AG04450 (cell line): ENCODE measurements around the gene PANX2. TPM values are rescaled to one million over a fixed set of nuclear protein-coding genes. Genes with fewer than 3 reads are reported as not detected.

ENCODE experiments used
- CTCF ChIA-PET: fragments of 300-600, 350-600 bp; formaldehyde crosslinking; extraction: SDS; loops from one replicate; lab custom pipeline; 2022; ENCODE audit warnings: antibody characterized with exemption, inconsistent platforms; lab: Charles Lee
- POLR2A ChIA-PET: fragments of 350-600 bp; formaldehyde crosslinking; extraction: SDS; loops from one replicate; lab custom pipeline; 2021; ENCODE audit warnings: antibody characterized with exemption, inconsistent platforms; lab: Yijun Ruan, JAX
- DNase-seq: peaks from one replicate; pipeline ENCODE4 v3.0.0-alpha.2; 2011; ENCODE audit warnings: low read depth, low spot score
- H3K27ac ChIP-seq: one replicate; pipeline ENCODE4 v1.5.1; 2012; ENCODE audit warnings: low read depth, low read length, control low read depth
- H3K27me3 ChIP-seq: one replicate; pipeline ENCODE4 v1.6.0; 2012; ENCODE audit warnings: low read length; ENCODE audit not compliant: control insufficient read depth, insufficient read depth
- H3K4me3 ChIP-seq: 2 replicates; pipeline ENCODE4 v1.5.1; 2011; ENCODE audit warnings: mild to moderate bottlenecking, low read depth, low read length, control low read depth
- H3K9me3 ChIP-seq: 2 replicates; pipeline ENCODE4 v1.5.1; 2012; ENCODE audit warnings: low read length; ENCODE audit not compliant: control insufficient read depth, insufficient read depth
- polyA plus RNA-seq: library from polyadenylated mRNA; depleted of rRNA; stranded (reverse); fragments of >200 nt; gene quantifications from 2 replicates; pipeline ENCODE4 v1.2.3, GENCODE V29; 2011
- TF ChIP-seq, protein P1 (sequence below): IDR thresholded peaks from 2 replicates; pipeline ENCODE4 v1.5.1; 2011; ENCODE audit warnings: low read depth, low read length, control low read depth, inconsistent platforms

PANX2 gene
- polyA plus RNA-seq, 1 experiment, result 0.93 TPM

GRCh38 chr22:50188356-50188755 lies 17.8 kb downstream of the PANX2 start:
- TF ChIP-seq, protein P1, sequence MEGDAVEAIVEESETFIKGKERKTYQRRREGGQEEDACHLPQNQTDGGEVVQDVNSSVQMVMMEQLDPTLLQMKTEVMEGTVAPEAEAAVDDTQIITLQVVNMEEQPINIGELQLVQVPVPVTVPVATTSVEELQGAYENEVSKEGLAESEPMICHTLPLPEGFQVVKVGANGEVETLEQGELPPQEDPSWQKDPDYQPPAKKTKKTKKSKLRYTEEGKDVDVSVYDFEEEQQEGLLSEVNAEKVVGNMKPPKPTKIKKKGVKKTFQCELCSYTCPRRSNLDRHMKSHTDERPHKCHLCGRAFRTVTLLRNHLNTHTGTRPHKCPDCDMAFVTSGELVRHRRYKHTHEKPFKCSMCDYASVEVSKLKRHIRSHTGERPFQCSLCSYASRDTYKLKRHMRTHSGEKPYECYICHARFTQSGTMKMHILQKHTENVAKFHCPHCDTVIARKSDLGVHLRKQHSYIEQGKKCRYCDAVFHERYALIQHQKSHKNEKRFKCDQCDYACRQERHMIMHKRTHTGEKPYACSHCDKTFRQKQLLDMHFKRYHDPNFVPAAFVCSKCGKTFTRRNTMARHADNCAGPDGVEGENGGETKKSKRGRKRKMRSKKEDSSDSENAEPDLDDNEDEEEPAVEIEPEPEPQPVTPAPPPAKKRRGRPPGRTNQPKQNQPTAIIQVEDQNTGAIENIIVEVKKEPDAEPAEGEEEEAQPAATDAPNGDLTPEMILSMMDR, result no peak
- no peaks in the 10 kb centered on the region; the same call in 1 of the 2 replicates for H3K9me3 ChIP-seq

DNA sequence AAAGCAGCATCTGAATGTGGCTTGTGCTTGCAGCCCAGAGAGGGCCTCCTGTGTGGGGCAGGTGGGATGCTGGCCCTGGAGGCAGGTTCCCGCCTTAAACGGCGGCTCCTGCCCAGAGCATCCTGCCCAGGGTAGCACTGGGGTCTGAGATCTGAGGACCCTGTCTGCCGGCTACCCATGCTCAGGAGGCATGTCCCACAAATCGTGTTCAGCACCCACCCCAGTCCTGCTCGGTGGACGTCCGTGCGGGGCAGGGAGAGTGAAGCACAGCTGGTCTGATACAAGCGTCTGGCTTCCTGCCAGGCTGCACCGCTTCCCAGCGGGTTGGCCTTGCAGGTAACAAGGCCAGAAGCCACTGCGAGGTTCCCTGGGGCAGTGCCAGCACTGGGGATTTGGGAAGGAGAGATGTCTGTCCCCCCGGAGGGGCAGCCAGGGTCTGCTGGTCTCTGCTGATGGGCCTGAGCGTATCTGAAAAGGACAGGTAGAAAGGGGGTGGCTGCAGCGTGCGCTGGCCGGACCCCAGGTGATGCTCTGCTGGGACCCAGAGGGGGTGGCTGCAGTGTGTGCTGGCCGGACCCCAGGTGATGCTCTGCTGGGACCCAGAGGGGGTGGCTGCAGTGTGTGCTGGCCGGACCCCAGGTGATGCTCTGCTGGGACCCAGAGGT lies 18.8 kb downstream of the PANX2 start:
- H3K27ac ChIP-seq, result peak overlapping the region; percentile 39
- H3K9me3 ChIP-seq, result no peaks in the 10 kb centered on the region; the same call in 1 of the 2 replicates
- ChIA-PET POLR2A (no interaction called here), CTCF (no interaction called here)
- no peak for DNase-seq
- H3K27me3 ChIP-seq, result no peaks in the 10 kb centered on the region
- H3K4me3 ChIP-seq, result no peak overlapping the region
- TF ChIP-seq, protein P1, result no peak

More at GRCh38 chr22:50188356-50188755, 17.8 kb downstream of the PANX2 start:
- Histone ChIP-seq H3K27me3 (no peaks in the 10 kb centered on the region), H3K27ac (no peak overlapping the region), H3K4me3 (no peak overlapping the region)
- no peak for DNase-seq
- ChIA-PET CTCF (no interaction called here), POLR2A (no interaction called here)

DNA sequence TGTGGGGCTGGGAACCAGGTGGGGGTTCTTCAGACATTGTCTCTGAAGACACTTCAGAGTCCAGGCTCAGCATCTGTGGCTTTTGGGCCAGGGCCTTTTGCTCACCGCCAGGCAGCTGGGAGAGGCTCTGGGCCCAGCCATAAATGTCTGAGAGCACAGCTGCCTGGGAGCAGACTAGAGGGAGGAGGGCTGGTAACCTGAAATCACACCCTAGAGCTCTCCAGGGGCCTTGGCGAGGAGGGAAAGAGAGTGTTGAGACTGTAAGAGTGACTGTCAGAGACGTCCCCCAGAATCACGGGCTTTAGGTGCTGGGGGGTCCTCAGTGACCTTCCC lies 19.3 kb downstream of the PANX2 start:
- Histone ChIP-seq H3K4me3 (no peak overlapping the region), H3K27ac (peak overlapping the region; percentile 39)
- no peak for DNase-seq

DNA sequence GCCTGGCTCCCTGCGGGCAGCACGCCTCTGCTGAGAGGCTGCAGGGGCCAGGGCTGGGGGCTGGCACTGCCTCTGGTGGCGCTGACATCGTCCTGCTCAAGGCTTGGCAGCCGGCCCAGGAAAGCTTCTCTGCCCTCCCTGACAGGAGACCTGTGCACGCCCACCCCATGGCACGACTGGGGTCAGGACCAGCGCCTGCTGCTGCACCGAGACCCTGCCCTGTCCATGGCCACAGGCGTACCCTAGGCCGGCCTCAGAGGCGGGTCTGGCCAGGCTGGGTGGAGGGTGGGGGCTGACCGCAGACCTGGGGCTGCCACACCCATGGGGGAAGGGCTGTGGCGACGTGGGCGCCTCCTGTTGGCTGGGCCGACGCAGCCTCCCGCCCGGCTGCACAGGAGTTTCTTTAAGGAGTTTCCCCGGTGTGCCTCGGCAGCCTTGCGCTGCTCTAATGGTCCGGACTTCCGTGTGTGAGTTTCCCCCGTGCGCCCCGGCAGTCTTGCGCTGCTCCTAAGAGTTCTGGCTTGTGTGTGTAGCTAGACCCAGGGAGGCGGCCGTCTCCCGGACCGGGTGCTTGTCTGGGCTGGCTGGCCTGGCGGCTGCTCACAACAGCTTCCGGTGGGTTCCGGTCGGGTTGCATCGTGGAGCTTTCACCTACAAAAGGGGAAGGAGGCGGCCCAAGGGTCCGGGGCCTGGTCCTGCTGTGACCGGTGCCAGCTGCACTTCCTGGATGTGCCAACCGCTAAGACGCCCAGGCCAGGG lies 19.8 kb downstream of the PANX2 start:
- CTCF ChIA-PET, result interaction anchor here (0.6 kb wide), 1 partner anchor 472 kb away, joined by 3 read pairs; no protein-coding TSS in a partner anchor
- H3K4me3 ChIP-seq, result peak overlapping the region; percentile 42
- TF ChIP-seq, protein P1, result peak; percentile 24; the same call in 1 of the 2 replicates
- no peaks in the 10 kb centered on the region for H3K27me3 ChIP-seq
- H3K27ac ChIP-seq, result peak overlapping the region; percentile 39
- POLR2A ChIA-PET, result no interaction called here
- no peak for DNase-seq
- H3K9me3 ChIP-seq, result no peaks in the 10 kb centered on the region; the same call in 1 of the 2 replicates

More for the DNA sequence above, 19.3 kb downstream of the PANX2 start:
- Histone ChIP-seq H3K27me3 (no peaks in the 10 kb centered on the region), H3K9me3 (no peaks in the 10 kb centered on the region; the same call in 1 of the 2 replicates)
- CTCF ChIA-PET, result no interaction called here
- TF ChIP-seq, protein P1, result no peak
- POLR2A ChIA-PET, result no interaction called here
